Measurements from ENCODE around the gene SCAMP5. TPM values are rescaled to one million over a fixed set of nuclear protein-coding genes. Genes with fewer than 3 reads are reported as not detected.

Gene SCAMP5
- polyA plus RNA-seq, 1 donor (not counting 4 experiments of a cell fraction or from before 2014, with no cell fraction given): 1.9 TPM

GRCh38 chr15:75036212-75036616 is 40.9 kb downstream of the SCAMP5 start:
- Histone ChIP-seq H3K79me2 (ENCODE audit: control insufficient read depth, insufficient read depth, low read length) (no peaks in the 10 kb centered on the region), H3K4me3 (ENCODE audit: control insufficient read depth in 2 of 3, extremely low read depth in 1 of 3, insufficient read depth in 2 of 3, low read depth in 1 of 3, low read length in 3 of 3) (no peak overlapping the region), H2AFZ (ENCODE audit: control insufficient read depth, low read length) (no peak overlapping the region), H3K9me3 (ENCODE audit: control insufficient read depth, low read depth, low read length) (no peaks in the 10 kb centered on the region), H3K36me3 (ENCODE audit: control insufficient read depth in 2 of 2, extremely low read depth in 1 of 2, insufficient read depth in 2 of 2, low read length in 2 of 2) (peaks cover 0 to 5% of the 10 kb centered on the region in 2 experiments), H3K27me3 (ENCODE audit: control insufficient read depth, extremely low read depth, insufficient read depth, low read length) (no peaks in the 10 kb centered on the region), H4K20me1 (ENCODE audit: control insufficient read depth, extremely low read depth, insufficient read depth, low read length) (no peaks in the 10 kb centered on the region), H3K9ac (ENCODE audit: control insufficient read depth, extremely low read depth, insufficient read depth, low read length) (no peak overlapping the region), H3K4me1 (ENCODE audit: control insufficient read depth, extremely low read depth, insufficient read depth, low read length) (peaks cover 29% of the 10 kb centered on the region), H3K9me1 (ENCODE audit: control insufficient read depth, extremely low read depth, insufficient read depth, low read length) (no peaks in the 10 kb centered on the region), H3K27ac (ENCODE audit: control insufficient read depth, insufficient read depth, low read length) (no peak overlapping the region), H3K4me2 (ENCODE audit: control insufficient read depth, extremely low read depth, insufficient read depth, low read depth, low read length) (no peak overlapping the region)
- peak; percentile 57 for DNase-seq (ENCODE audit: low read depth, low spot score)
- dilution Hi-C loops (cut with MboI; ENCODE audit: extremely low pct_ligation_motif_present, low sequenced_read_pairs): no loop called here
- FAIRE-seq: no peak
- TF ChIP-seq CTCF (optimal IDR thresholded peaks at IDR 0.05 in 1 of 3, IDR thresholded peaks at IDR 0.05 in 1 of 3, conservative IDR thresholded peaks at IDR 0.05 in 1 of 3; ENCODE audit: extremely low read depth in 1 of 3, insufficient read depth in 2 of 3, low read length in 3 of 3): no peak
- no peak for TF ChIP-seq EZH2 (IDR thresholded peaks at IDR 0.05; ENCODE audit: low read length)

GRCh38 chr15:75037685-75038084 is 42.3 kb downstream of the SCAMP5 start:
- H2AFZ ChIP-seq (ENCODE audit: control insufficient read depth, low read length): no peak overlapping the region
- dilution Hi-C loops (cut with MboI; ENCODE audit: extremely low pct_ligation_motif_present, low sequenced_read_pairs): no loop called here
- DNase-seq (ENCODE audit: low read depth, low spot score): no peak

More at GRCh38 chr15:75037685-75038084, 42.3 kb downstream of the SCAMP5 start:
- TF ChIP-seq EZH2 (IDR thresholded peaks at IDR 0.05; ENCODE audit: low read length) (no peak), CTCF (optimal IDR thresholded peaks at IDR 0.05 in 1 of 3, IDR thresholded peaks at IDR 0.05 in 1 of 3, conservative IDR thresholded peaks at IDR 0.05 in 1 of 3; ENCODE audit: extremely low read depth in 1 of 3, insufficient read depth in 2 of 3, low read length in 3 of 3) (no peak)
- no peaks in the 10 kb centered on the region for H3K9me3 ChIP-seq (ENCODE audit: control insufficient read depth, low read depth, low read length)
- H3K9me1 ChIP-seq (ENCODE audit: control insufficient read depth, extremely low read depth, insufficient read depth, low read length): no peaks in the 10 kb centered on the region
- no peaks in the 10 kb centered on the region for H3K79me2 ChIP-seq (ENCODE audit: control insufficient read depth, insufficient read depth, low read length)
- no peaks in the 10 kb centered on the region for H3K27me3 ChIP-seq (ENCODE audit: control insufficient read depth, extremely low read depth, insufficient read depth, low read length)
- FAIRE-seq: no peak
- H3K36me3 ChIP-seq (ENCODE audit: control insufficient read depth in 2 of 2, extremely low read depth in 1 of 2, insufficient read depth in 2 of 2, low read length in 2 of 2): peaks cover 0 to 5% of the 10 kb centered on the region in 2 experiments
- peaks cover 20% of the 10 kb centered on the region for H3K4me1 ChIP-seq (ENCODE audit: control insufficient read depth, extremely low read depth, insufficient read depth, low read length)
- no peak overlapping the region for H3K4me3 ChIP-seq (ENCODE audit: control insufficient read depth in 2 of 3, extremely low read depth in 1 of 3, insufficient read depth in 2 of 3, low read depth in 1 of 3, low read length in 3 of 3)
- no peaks in the 10 kb centered on the region for H4K20me1 ChIP-seq (ENCODE audit: control insufficient read depth, extremely low read depth, insufficient read depth, low read length)
- H3K4me2 ChIP-seq (ENCODE audit: control insufficient read depth, extremely low read depth, insufficient read depth, low read depth, low read length): peak overlapping the region; percentile 10
- H3K9ac ChIP-seq (ENCODE audit: control insufficient read depth, extremely low read depth, insufficient read depth, low read length): no peak overlapping the region
- no peak overlapping the region for H3K27ac ChIP-seq (ENCODE audit: control insufficient read depth, insufficient read depth, low read length)

Data from keratinocyte (primary cell).